ENCODE measurements around the gene INPP5A.

The INPP5A gene

DNA sequence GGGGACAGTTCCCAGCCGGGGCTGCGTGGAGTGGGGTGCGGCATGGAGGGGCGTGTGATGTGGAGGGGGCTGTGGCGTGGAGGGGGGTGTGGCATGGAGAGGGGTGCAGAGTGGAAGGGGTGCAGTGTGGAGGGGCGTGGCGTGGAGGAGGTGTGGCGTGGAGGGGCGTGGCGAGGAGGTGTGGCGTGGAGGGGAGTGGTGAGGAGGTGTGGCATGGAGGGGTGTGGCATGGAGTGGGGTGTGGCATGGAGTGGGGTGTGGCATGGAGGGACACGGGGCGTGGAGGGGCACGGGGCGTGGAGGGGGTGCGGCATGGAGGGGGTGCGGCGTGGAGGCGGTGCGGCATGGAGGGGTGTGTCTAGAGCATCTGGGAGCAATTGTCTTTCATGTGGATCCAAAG is 214.8 kb downstream of the INPP5A start:
- DNase-seq (ENCODE audit: low read depth): no peak
- TF ChIP-seq, protein P1, sequence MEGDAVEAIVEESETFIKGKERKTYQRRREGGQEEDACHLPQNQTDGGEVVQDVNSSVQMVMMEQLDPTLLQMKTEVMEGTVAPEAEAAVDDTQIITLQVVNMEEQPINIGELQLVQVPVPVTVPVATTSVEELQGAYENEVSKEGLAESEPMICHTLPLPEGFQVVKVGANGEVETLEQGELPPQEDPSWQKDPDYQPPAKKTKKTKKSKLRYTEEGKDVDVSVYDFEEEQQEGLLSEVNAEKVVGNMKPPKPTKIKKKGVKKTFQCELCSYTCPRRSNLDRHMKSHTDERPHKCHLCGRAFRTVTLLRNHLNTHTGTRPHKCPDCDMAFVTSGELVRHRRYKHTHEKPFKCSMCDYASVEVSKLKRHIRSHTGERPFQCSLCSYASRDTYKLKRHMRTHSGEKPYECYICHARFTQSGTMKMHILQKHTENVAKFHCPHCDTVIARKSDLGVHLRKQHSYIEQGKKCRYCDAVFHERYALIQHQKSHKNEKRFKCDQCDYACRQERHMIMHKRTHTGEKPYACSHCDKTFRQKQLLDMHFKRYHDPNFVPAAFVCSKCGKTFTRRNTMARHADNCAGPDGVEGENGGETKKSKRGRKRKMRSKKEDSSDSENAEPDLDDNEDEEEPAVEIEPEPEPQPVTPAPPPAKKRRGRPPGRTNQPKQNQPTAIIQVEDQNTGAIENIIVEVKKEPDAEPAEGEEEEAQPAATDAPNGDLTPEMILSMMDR (IDR thresholded peaks at IDR 0.05; ENCODE audit: low read length, missing control alignments): no peak
- H3K4me3 ChIP-seq (replicated peaks; ENCODE audit: low read depth, low read length): no peak overlapping the region

DNA sequence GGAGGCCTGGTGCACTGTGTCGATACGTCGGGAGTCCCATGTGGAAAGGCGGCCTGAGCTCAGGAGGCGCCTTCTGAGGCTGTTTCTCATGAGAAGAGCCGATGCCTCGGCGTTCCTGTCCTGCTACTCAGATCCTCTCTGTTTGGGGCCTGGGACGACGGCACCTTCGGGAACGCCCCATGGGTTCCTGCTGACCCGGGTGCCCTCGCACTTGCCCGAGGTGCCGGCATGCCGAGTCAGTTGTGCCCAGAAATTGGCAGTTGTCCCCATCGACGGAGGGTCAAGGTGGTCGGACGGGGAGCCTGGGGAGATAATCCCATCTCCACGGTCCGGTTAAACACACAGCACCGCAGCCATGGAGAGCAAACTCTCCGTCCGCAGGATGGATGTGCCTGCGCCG is 215.4 kb downstream of the INPP5A start:
- TF ChIP-seq, protein P1 (IDR thresholded peaks at IDR 0.05; ENCODE audit: low read length, missing control alignments): no peak
- no peak overlapping the region for H3K4me3 ChIP-seq (replicated peaks; ENCODE audit: low read depth, low read length)
- no peak for DNase-seq (ENCODE audit: low read depth)

DNA sequence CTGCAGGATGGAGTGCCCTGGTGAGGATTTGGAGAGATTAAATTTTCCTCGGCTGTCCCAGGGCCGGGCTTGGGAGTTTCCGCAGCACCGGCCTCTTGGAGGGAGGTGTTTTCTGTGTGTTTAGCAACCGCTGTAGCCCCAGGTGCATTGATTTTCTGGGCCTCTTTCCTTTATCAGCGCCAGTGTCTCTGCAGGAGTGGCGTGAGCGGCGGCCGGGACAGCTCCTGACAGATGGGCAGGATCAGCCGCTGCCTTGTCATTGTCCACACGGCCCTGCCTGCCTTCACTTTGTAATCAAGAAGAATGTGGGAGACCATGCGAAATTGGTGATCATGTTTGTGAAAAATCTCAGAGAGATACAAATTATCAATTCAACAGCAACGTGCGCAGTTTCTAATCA is 216.0 kb downstream of the INPP5A start:
- H3K4me3 ChIP-seq (replicated peaks; ENCODE audit: low read depth, low read length): no peak overlapping the region
- TF ChIP-seq, protein P1 (IDR thresholded peaks at IDR 0.05; ENCODE audit: low read length, missing control alignments): no peak
- DNase-seq (ENCODE audit: low read depth): no peak

DNA sequence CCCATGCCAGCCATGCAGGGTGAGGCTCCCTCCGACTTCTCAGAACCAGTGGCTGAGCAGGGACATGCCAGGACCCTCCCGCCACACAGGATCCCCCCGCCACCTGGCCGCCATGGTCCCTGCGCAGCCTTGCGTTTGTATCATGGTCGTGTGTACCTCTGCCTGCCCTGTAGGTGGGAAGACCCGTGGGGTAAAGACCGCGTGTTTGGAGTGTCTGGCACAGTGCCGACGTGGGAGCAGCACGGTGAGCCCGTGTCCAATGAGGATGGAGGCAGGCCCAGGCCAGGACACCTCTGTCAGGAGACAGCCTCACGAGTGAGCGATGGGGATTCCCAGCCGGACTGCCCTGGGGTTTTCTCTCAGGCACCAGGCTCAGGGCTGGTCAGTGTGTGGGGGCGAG is 216.5 kb downstream of the INPP5A start:
- TF ChIP-seq, protein P1 (IDR thresholded peaks at IDR 0.05; ENCODE audit: low read length, missing control alignments): no peak
- no peak for DNase-seq (ENCODE audit: low read depth)
- H3K4me3 ChIP-seq (replicated peaks; ENCODE audit: low read depth, low read length): no peak overlapping the region

DNA sequence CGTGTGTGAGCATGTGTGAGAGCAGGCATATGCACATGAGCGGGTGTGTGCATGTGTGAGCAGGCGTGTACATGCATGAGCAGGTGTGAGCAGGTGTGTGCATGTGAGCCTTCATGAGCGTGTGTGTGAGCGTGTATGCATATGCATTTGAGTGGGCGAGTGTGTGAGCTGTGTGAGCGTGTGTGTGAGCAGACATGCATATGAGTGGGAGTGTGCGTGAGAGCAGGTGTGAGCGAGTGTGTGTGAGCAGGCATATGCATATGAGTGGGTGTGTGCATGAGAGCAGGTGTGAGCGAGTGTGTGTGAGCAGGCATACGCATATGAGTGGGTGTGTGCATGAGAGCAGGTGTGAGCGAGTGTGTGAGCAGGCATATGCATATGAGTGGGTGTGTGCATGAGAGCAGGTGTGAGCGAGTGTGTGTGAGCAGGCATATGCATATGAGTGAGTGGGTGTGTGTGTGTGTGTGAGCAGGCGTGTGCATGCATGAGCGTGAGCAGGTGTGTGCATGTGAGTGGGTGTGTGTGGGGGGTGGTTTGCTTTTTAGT is 217.7 kb downstream of the INPP5A start:
- no peak for DNase-seq (ENCODE audit: low read depth)
- H3K4me3 ChIP-seq (replicated peaks; ENCODE audit: low read depth, low read length): no peak overlapping the region
- TF ChIP-seq, protein P1 (IDR thresholded peaks at IDR 0.05; ENCODE audit: low read length, missing control alignments): no peak

DNA sequence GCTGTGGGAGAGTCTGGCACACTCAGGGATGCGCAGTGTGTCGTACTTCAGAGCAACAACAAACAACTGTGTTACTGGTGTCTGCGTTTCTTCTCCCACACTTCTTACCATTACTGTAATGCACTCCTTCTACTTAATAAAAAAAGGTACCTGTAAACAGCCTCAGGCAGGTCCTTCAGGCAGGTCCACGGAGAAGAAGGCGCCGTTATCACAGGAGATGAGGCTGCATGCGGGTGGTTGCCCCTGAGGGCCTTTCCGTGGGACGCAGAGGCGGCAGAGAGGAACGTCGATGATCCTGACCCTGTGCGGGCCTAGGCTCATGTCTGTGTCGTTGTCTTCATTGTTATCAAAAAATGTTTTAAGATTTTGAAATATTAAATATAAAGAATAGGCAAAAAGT is 219.0 kb downstream of the INPP5A start:
- no peak for DNase-seq (ENCODE audit: low read depth)
- TF ChIP-seq, protein P1 (IDR thresholded peaks at IDR 0.05; ENCODE audit: low read length, missing control alignments): no peak
- no peak overlapping the region for H3K4me3 ChIP-seq (replicated peaks; ENCODE audit: low read depth, low read length)

DNA sequence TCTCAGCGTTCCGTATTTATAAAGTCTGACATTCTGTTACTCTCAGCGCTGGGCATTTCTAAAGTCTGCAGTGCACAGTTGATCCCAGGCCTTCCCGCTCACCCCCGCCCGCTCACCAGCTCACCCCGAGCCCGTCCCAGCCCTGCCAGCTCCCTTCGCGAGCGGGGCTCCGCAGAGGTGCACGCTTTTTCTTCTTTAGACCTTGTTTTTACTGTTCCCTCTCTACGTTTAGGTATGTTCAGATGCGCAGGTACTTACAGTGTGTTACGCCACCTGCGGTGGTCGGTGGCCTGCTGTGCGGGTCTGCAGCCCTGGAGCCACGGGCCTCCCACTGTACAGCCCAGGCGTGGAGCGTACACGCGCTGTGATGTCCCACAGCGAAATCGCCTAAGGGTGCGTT is 219.6 kb downstream of the INPP5A start:
- DNase-seq (ENCODE audit: low read depth): no peak
- H3K4me3 ChIP-seq (replicated peaks; ENCODE audit: low read depth, low read length): no peak overlapping the region
- TF ChIP-seq, protein P1 (IDR thresholded peaks at IDR 0.05; ENCODE audit: low read length, missing control alignments): no peak
